UCSD-AML1 (cell line): ENCODE measurements around the gene NAP1L4.

ENCODE experiments used
- DNase-seq: peaks from one replicate; lab custom pipeline; 2025; ENCODE audit not compliant: unreplicated experiment; lab: John Stamatoyannopoulos, UW

Gene NAP1L4

DNA sequence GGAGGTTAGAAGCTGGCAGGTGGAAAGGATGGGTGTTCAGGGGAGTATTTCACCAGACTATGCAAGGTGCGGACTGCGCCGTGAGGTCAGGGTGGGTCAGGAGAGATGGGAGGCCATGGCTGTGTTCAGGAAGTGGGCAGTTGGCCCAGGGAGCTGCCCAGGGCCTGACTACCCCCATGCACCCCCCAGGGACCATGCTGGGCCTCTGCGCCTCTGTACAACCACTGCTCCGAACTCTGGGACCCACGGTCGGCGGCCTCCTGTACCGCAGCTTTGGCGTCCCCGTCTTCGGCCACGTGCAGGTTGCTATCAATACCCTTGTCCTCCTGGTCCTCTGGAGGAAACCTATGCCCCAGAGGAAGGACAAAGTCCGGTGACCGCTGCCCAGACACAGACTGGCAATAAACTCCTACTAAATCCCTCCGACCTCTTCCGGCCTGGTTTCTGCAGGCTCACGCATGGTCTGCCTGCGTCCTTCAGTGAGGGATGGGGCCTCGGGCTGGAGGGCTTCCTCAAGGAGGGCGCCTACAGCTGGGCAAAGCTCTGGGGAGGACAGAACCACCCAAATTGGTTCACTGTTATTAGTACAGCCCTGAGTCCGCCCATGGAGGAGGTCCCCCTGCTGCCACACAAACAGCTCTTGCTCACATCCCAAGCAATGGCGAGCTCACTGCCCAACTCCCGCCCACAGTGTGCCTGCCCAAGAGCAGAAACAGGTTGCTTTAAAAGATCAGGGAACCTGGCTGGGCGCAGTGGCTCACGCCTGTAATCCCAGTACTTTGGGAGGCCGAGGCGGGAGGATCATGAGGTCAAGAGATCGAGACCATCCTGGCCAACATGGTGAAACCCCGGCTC is 67.1 kb downstream of the NAP1L4 start:
- DNase-seq = no peak

- DNase-seq = no peak
Observed at GRCh38 chr11:2924381-2924780, 67.7 kb downstream of the NAP1L4 start.

DNA sequence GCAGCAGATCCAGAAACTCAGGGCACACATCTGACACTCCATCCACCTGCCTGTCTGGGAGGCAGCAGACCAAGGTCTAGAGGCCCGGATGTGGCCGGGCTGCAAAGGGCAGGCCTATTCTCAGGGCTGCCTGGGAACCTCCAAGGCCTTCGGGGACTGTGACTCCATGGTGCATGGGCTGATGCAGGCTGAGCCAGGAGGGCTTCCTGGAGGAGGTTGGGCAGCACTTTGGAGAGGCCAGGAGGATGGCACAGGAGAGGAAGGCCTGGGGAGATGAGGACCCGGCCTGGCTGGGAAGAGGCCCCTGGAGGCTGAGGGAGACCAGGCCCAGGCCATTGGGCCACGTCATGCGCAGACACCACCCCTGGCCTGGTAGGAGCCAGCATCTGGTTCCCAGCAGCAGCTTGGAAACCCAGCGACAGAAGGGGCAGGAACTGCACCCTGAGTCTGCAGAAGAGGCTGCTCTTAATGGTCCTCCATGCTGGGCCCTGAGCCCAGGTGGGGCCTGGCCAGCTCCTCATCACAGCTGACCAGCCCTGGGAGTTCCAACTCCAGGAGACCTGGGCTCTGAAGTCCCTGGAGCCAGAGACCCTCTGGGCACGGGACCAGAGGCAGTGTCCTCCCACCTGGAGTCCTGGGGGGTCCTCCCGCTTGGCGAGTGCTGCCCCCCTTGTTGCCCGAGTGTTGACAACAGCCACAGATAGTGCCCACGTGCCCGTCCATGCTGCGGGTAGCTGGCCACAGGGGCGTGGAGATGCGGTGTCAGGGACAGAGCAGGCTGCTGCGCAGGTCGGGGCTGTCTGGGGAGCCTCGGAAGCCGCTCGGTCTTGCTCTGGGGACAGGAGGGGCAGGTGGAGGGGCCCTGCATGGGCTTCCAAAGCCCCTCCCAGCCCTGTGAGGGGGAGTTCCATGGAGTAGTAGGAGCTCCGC is 68.4 kb downstream of the NAP1L4 start:
- DNase-seq = no peak

DNA sequence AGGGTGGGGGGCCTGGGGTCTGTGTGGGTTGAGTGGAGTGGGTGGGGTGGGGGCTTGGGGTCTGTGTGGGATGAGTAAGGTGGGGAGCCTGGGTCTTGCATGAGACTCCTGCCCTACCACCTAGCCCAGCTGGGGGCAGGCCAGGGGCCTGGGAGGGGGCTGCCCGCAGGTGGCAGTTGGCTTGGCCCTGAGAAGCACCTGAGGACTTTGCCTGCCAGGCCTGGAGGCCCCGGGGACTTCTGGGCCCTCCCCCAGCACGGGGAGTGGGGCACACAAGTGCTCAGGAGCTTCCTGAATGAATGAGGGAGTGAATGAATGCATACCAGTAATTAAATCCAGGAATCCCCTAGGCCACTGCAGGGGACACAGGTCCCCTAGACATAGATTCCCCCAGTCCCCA is 69.5 kb downstream of the NAP1L4 start:
- DNase-seq = no peak

DNA sequence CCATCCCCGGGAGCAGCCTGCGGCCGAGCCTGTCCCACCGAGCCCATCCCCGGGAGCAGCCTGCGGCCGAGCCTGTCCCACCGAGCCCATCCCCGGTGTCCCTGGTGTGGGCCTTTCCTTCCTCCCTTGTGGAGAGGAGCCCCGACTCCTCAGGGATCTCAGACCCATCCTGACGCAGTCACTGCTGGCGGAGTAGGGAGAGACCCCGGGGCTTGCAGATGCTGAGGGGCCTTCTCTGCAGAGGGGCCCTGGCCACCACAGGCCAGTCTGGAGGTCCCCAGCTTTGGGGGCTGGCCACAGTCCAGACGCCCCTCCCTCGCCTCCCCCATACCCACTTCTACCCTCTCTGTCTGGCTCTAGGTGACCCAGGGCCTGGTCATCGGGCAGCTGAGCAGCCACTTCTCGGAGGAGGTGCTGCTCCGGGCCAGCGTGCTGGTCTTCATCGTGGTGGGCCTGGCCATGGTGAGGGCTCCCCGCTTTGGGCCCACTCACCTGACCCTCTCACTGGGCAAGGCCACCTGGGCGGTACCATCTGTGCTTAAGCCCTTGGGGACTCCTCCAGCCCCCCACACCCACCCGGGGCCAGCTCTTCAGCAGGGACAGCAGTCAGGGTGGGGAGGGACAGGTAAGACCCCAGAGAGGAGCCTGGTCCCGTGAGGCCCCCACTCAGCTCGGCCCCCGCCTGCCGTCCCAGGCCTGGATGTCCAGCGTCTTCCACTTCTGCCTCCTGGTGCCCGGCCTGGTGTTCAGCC is 70.2 kb downstream of the NAP1L4 start:
- no peak for DNase-seq

GRCh38 chr11:2921261-2921660 is 70.9 kb downstream of the NAP1L4 start:
- DNase-seq = no peak

DNA sequence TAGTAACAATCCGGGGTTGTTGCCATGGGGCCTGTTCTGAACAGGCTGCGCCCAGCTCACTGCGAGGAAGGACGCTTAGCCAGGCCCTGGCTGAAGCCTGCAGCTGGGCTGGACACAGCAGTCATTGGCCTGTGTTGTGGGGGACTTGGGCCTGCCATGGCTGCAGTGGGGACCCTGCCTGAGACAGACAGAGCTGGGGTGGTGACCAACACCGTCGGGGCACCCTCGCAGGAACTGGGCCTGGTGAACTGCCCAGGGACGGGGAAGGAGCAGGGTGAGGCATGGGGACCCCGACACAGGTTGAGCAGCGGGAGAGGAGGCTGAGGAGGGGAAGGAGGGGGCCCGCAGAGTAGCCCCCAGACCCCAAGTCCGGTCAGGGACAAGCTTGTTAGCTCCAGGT is 71.8 kb downstream of the NAP1L4 start:
- DNase-seq = no peak

- no peak for DNase-seq
Observed at GRCh38 chr11:2919837-2920236, 72.3 kb downstream of the NAP1L4 start.

DNA sequence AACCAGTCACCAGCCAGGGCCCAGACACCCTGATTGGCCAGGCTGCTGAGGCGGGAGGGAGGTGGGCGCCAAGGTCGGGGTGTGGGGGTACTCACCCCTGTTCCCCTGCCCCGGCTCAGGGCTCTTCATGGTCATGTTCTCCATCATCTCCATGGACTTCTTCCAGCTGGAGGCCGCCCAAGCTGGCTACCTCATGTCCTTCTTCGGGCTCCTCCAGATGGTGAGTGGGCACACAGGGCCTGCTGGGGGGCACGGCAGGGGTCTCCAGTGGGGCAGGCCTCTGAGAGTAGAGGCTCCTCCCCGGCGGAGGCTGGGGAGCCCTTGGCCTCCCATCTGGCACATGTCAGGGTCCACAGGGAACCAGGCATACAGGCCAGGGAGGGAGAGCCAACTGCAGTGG is 72.9 kb downstream of the NAP1L4 start:
- no peak for DNase-seq

DNA sequence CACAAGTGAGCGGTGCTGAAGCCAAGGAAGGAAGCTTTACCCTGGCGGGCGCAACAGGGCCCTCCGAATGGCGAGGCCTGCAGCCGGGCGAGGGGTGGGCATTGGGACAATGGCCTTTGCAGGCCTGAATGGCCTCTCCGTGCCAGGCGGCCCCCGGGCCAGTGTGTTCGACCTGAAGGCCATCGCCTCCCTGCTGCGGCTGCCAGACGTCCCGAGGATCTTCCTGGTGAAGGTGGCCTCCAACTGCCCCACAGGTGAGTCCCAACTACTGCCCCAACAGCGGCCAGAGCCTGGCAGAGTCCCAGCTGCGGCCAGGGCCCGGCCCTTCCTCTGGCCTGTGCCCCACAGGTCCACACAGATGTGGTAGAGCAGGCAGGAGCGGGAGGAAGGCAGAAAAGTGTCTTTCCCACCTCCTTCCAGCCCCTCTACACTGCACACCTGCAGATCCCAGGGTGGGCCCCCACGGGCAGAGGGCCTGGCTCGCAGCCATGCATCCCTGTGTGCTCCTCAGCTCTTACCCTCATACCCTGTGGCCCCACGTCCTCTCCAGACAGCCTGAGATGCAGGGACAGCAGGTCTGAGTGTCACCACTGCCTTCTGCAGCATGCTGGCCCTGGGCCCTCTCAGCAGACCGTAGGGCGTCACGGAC is 74.2 kb downstream of the NAP1L4 start:
- no peak for DNase-seq

DNA sequence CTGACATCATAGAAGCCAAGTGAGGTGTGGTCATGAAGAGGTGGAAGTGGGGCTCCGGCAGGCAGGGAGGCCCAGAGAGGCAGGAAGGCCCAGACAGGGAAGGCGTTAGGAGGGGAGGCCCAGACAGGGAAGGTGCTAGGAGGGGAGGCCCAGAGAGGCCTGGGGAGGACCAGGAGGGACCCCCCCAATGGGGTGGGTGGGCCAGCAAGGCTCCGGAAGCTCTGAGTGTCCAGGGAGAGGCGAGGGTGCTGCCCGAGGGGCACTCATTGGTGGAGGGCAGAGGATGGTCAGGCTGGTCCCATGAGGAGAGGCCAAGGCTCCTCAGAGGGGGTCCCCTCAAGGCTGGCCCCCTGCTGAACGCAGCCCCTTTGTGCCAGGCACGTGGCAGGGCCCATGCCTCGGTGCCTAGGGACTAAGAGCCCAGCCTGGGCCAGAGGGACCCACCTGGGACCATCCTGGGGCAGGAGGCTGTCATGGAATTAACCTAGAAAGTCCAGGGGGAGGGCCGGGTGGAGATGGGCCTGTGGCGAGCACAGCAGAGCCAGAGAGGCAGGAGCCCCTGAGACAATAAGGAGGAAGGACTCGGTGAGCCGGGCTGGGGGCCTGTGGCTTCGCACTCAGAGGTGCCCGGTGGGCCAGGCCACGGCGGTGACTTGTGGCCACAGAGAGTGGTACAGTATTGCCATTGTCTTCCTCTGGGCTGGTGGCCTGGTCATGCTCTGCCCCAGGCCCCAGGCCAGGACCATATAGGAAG is 75.1 kb downstream of the NAP1L4 start:
- DNase-seq = no peak

DNA sequence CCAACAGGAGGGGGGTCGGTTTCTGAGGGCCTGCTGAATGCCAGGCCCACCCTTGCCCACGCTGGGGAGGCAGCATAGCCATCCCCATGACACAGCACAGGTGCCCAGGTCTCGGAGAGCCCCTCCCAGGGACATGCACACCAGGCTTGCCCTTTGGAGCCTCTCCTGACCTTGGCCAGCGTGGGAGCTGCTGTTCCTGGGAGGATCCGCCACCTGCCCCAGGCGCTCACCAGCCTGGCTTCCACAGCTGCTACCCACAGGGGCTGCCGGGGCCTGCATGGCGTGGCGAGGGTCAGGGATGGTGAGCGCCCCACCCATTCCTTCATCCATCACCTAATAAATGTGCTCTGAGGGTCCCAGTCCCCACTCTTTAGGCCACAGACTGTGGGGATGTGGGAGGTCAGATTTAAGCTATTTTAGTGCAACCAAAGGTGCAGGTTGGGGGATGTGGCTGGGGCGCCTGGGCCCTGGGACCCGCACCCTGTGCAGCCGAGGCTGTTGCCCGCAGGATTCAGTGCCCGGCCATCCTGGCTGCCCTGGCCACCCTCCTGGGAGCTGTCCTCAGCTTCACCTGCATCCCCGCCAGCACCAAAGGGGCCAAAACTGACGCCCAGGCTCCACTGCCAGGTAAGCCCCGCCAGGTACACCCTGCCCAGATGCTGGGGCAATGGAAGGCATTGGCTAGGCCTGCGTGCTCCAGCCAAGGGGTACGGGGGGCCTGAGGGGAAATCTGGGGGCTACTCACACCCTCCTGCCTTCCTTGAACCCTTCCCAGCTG is 75.8 kb downstream of the NAP1L4 start:
- DNase-seq = no peak

DNA sequence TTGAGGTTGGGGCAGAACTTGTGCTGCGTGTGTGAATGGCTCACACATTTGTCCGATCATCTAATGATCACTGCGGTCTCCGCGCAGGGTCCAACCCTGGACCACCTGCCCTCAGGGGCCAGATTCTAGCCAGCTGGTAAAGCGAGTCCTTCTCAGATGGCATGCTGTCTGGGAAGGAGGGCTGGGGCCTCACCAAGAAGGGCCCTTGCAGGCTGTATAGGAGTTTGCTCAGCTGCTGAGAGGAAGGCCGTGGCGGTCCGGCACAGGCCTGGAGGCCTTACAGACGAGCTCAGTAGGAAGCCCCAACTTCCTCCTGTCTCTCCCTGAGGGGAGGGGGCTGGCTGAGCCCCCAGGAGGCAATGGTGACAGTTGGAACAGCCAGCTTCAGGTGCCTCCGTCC is 76.7 kb downstream of the NAP1L4 start:
- no peak for DNase-seq

- DNase-seq = peak; percentile 55
Observed at GRCh38 chr11:2914455-2915195, 77.5 kb downstream of the NAP1L4 start.

DNA sequence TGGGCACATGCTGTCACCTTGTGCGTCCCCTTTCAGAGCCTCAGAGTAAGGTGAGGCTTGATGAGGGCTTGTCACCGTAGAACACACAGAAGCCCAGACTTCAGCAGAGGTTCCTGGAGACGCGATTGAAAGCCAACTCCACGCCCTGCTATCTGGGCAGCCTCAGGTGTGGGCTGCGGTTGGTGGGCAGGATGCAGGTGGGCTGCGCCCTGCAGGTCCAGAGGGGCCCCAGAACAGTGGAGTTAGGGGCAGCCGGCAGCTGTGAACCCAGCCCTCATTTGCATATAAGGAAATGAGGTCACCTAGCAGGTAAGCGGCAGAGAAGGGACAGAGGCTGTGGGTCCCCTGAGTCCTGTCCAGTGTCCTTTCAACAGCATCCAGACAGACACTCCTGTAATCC is 78.4 kb downstream of the NAP1L4 start:
- no peak for DNase-seq

DNA sequence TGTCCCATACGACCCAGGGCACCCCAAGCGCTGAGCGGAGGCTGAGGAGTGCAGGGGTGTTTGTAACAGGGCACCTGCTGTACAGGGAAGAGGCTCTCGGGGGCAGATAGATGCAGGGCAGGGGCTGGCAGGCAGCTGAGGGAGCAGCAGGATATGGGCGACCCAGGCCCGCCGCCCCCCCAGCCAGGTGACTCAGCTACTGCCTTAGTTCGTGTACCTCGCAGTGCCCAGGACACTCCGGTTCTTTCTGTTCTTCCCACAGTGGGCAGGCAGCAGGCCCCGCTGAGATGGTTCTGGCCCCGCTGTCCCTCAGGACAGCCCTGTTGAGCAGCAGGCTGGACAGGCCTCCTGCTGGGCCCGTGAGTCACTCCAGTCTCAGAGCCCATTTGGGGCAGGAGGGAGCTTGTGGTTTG is 79.1 kb downstream of the NAP1L4 start:
- no peak for DNase-seq

DNA sequence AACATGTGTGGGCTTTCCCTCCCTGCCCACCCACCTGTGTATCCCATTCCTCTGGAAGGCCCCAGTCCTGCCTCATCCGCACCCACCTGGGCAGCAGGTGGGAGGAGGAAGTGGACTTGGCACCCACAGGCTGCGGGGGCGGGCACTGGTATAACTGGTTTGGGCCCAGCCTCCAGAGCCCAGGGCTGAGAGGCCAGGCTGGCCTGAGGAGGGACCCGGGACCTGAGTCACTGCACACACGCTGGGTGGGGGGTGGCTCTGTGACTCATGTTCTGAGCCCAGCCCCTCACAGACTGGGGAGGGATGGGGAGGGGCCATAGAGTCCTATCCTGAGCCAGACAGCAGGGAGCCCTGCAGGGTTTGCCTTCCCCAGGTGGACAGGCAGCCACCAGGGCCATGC is 79.6 kb downstream of the NAP1L4 start:
- no peak for DNase-seq

DNA sequence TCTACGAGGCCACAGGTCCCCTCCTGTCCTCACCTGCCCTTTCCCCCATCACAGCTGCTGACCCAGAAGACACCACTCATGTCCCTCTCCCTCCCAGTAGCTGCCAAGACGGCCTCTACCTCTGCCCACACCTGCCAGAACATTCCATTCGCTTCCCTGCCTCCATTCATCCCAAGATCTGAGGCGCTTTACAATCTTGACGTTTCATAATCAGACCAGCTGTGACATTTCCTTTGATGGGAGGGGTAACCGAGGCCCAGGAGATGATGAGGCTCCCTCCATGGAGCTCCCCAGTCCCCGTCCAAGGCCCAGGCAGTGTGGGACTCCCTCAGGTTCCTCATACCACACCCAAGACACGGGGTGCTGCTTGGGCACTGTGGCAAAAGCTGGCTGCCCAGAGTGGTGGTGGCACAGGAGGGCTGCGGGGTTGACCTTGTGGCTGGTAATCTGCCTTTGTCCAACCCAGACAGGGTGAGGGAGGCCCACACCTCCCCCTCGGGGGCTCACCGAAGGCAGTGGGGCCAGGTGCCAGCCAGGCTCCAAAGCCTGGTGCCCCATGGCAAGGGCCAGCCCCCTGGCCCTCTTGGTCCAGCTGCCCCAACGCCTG is 80.2 kb downstream of the NAP1L4 start:
- no peak for DNase-seq
